H9 (cell line): Measurements from ENCODE around the gene GPLD1. TPM values are rescaled to one million over a fixed set of nuclear protein-coding genes. Genes with fewer than 3 reads are reported as not detected.

Experiments used
- DNase-seq: peaks from one replicate; pipeline ENCODE4 v3.0.0-alpha.2; 2017
- H2AFZ ChIP-seq: one replicate; pipeline ENCODE4 v1.6.1; 2013; ENCODE audit warnings: mild to moderate bottlenecking, low read length, control low read depth, moderate library complexity
- H2AK5ac ChIP-seq: 2 replicates; pipeline ENCODE4 v1.6.1; 2013; ENCODE audit warnings: low read length, control low read depth, mixed read lengths; ENCODE audit not compliant: insufficient read length
- H2BK120ac ChIP-seq: one replicate; pipeline ENCODE4 v1.6.1; 2013; ENCODE audit warnings: low read depth, mild to moderate bottlenecking, low read length, control low read depth, inconsistent platforms; ENCODE audit not compliant: poor library complexity, severe bottlenecking
- H2BK12ac ChIP-seq: 2 replicates; pipeline ENCODE4 v1.6.1; 2013; ENCODE audit warnings: low read length, control low read depth, mixed read lengths, low read depth; ENCODE audit not compliant: insufficient read length
- H2BK15ac ChIP-seq: 2 replicates; pipeline ENCODE4 v1.6.1; 2013; ENCODE audit warnings: low read depth, low read length, control low read depth
- H2BK20ac ChIP-seq: one replicate; pipeline ENCODE4 v1.6.1; 2013; ENCODE audit warnings: low read depth, mild to moderate bottlenecking, low read length, control low read depth, inconsistent platforms; ENCODE audit not compliant: poor library complexity, severe bottlenecking
- H2BK5ac ChIP-seq: 2 replicates; pipeline ENCODE4 v1.6.1; 2013; ENCODE audit warnings: low read length, control low read depth, mixed read lengths; ENCODE audit not compliant: insufficient read length
- H3K14ac ChIP-seq: 2 replicates; pipeline ENCODE4 v1.6.1; 2013; ENCODE audit warnings: low read length, control low read depth; ENCODE audit not compliant: insufficient read depth
- H3K18ac ChIP-seq: 2 replicates; pipeline ENCODE4 v1.6.1; 2013; ENCODE audit warnings: low read depth, mild to moderate bottlenecking, mixed read lengths, low read length, control low read depth; ENCODE audit not compliant: insufficient read length
- H3K23ac ChIP-seq: 2 replicates; pipeline ENCODE4 v1.6.1; 2013; ENCODE audit warnings: low read length, control low read depth, mixed read lengths, low read depth; ENCODE audit not compliant: insufficient read length
- H3K23me2 ChIP-seq: 2 replicates; pipeline ENCODE4 v1.6.1; 2013; ENCODE audit warnings: low read depth, mild to moderate bottlenecking, mixed read lengths, low read length, control low read depth; ENCODE audit not compliant: insufficient read length, poor library complexity, severe bottlenecking
- H3K27ac ChIP-seq: 2 replicates; pipeline ENCODE4 v1.5.1; 2013; ENCODE audit warnings: low read length, control low read depth, mixed read lengths, low read depth; ENCODE audit not compliant: insufficient read length
- H3K27me3 ChIP-seq: 2 replicates; pipeline ENCODE4 v1.6.1; 2013; ENCODE audit warnings: low read length, control low read depth, inconsistent platforms; ENCODE audit not compliant: insufficient read depth
- H3K4ac ChIP-seq: 2 replicates; pipeline ENCODE4 v1.6.1; 2013; ENCODE audit warnings: low read depth, mild to moderate bottlenecking, control low read depth, inconsistent platforms, low read length, moderate library complexity
- H3K4me1 ChIP-seq: 2 replicates; pipeline ENCODE4 v1.6.1; 2013; ENCODE audit warnings: low read length, control low read depth, inconsistent platforms; ENCODE audit not compliant: insufficient read depth
- H3K4me2 ChIP-seq: 2 replicates; pipeline ENCODE4 v1.6.1; 2013; ENCODE audit warnings: low read length, control low read depth, mixed read lengths; ENCODE audit not compliant: insufficient read length, insufficient read depth
- H3K56ac ChIP-seq: 2 replicates; pipeline ENCODE4 v1.6.1; 2013; ENCODE audit warnings: low read depth, mild to moderate bottlenecking, mixed read lengths, low read length, control low read depth; ENCODE audit not compliant: insufficient read length
- H3K79me1 ChIP-seq: 2 replicates; pipeline ENCODE4 v1.6.1; 2013; ENCODE audit warnings: low read depth, mild to moderate bottlenecking, moderate library complexity, low read length, control low read depth, inconsistent platforms; ENCODE audit not compliant: insufficient read depth, poor library complexity, severe bottlenecking
- H3K79me2 ChIP-seq: 2 replicates; pipeline ENCODE4 v1.6.1; 2013; ENCODE audit warnings: low read length, control low read depth, inconsistent platforms; ENCODE audit not compliant: insufficient read depth
- H3K9ac ChIP-seq: 2 replicates; pipeline ENCODE4 v1.6.1; 2013; ENCODE audit warnings: low read length, control low read depth, mixed read lengths; ENCODE audit not compliant: insufficient read length; ENCODE audit errors: extremely low read depth
- H3K9me3 ChIP-seq: one replicate; pipeline ENCODE4 v1.6.1; 2013; ENCODE audit warnings: low read depth, low read length, inconsistent platforms; ENCODE audit not compliant: control insufficient read depth
- H3T11ph ChIP-seq: one replicate; pipeline ENCODE4 v1.6.1; 2013; ENCODE audit warnings: mild to moderate bottlenecking, low read length, control low read depth, inconsistent platforms
- H4K20me1 ChIP-seq: one replicate; pipeline ENCODE4 v1.6.1; 2013; ENCODE audit not compliant: control insufficient read depth, insufficient read length, insufficient read depth
- H4K5ac ChIP-seq: 2 replicates; pipeline ENCODE4 v1.6.1; 2013; ENCODE audit warnings: low read depth, mild to moderate bottlenecking, mixed read lengths, low read length, control low read depth; ENCODE audit not compliant: insufficient read length
- H4K8ac ChIP-seq: replicated peaks from 2 replicates; pipeline ENCODE4 v1.6.1; 2013; ENCODE audit warnings: low read length, control low read depth, mixed read lengths, low read depth; ENCODE audit not compliant: insufficient read length
- H4K91ac ChIP-seq: 2 replicates; pipeline ENCODE4 v1.6.1; 2013; ENCODE audit warnings: low read depth, mild to moderate bottlenecking, moderate library complexity, mixed read lengths, low read length, control low read depth; ENCODE audit not compliant: insufficient read length
- H3K27ac Mint-ChIP-seq, 3 experiments: 2 replicates in 2 of 3; 3 replicates in 1 of 3; pipeline ENCODE4 v1.8.0; 2020 to 2021; ENCODE audit warnings: mixed read lengths in 3 of 3, mild to moderate bottlenecking in 1 of 3, moderate library complexity in 1 of 3
- H3K27me3 Mint-ChIP-seq: 2 replicates; pipeline ENCODE4 v1.8.0; 2021; ENCODE audit warnings: low read depth, mild to moderate bottlenecking, moderate library complexity, mixed read lengths
- H3K36me3 Mint-ChIP-seq, 3 experiments: 2 replicates in 2 of 3; 3 replicates in 1 of 3; pipeline ENCODE4 v1.8.0; 2020 to 2021; ENCODE audit warnings: low read depth in 3 of 3, mixed read lengths in 3 of 3; ENCODE audit not compliant: insufficient read depth in 1 of 3
- H3K4me1 Mint-ChIP-seq, 2 experiments: 2 replicates each; pipeline ENCODE4 v1.8.0; 2020; ENCODE audit warnings: mixed read lengths in 2 of 2
- H3K4me3 Mint-ChIP-seq, 2 experiments: 2 replicates in 1 of 2; 3 replicates in 1 of 2; pipeline ENCODE4 v1.8.0; 2020 to 2021; ENCODE audit warnings: mild to moderate bottlenecking in 2 of 2, mixed read lengths in 2 of 2, moderate library complexity in 1 of 2
- H3K9me3 Mint-ChIP-seq, 2 experiments: 2 replicates in 1 of 2; 3 replicates in 1 of 2; pipeline ENCODE4 v1.8.0; 2020; ENCODE audit warnings: mild to moderate bottlenecking in 2 of 2, mixed read lengths in 2 of 2, moderate library complexity in 1 of 2
- WGBS: extraction: QIAGEN DNeasy Blood & Tissue Kit; methylation state at CpG from one replicate; pipeline ENCODE4 v1.1.7; 2013; ENCODE audit warnings: missing lambda C conversion rate, low lambda C conversion rate, mixed read lengths; ENCODE audit not compliant: insufficient read length; ENCODE audit errors: extremely low coverage; 5-methylcytosine and 5-hydroxymethylcytosine counted together
- total RNA-seq: library from RNA; stranded (reverse); gene quantifications from 2 replicates; pipeline ENCODE4 v1.2.1, GENCODE V29; 2021
- TF ChIP-seq, protein P1 (sequence below): fragments of 200-600 bp; sonication (generic); conservative IDR thresholded peaks from 3 replicates; pipeline ENCODE4 v1.8.0; 2021; ENCODE audit warnings: antibody characterized with exemption, mild to moderate bottlenecking

GPLD1 gene
- total RNA-seq, 1 experiment from 2014 or later = 8.0 TPM

DNA sequence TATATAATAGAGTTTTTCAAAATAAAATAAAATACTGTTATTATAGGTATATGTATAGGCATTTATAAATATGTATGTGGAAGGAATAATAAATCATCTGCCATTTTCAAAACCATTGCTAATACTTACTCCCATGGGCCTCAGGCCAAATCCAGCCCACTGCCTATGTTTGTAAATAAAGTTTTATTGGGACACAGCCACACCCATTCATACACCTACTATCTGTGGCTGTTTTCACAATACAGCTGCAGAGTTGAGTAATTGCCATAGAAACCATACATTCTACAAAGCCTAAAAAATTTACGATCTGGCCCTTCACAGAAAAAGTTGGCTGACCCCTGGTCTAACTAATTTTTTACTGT is 14.9 kb upstream of the GPLD1 start:
- Histone ChIP-seq H4K91ac (no peak overlapping the region), H4K20me1 (no peaks in the 10 kb centered on the region), H3K27ac (no peak overlapping the region), H3K79me1 (no peaks in the 10 kb centered on the region), H3K56ac (no peak overlapping the region), H3K23ac (no peak overlapping the region), H3K9me3 (no peaks in the 10 kb centered on the region), H2BK120ac (no peak overlapping the region), H3K18ac (no peak overlapping the region), H3K23me2 (no peaks in the 10 kb centered on the region), H2BK15ac (no peak overlapping the region), H3K4ac (no peak overlapping the region), H2AFZ (no peak overlapping the region), H2BK5ac (no peak overlapping the region), H3K79me2 (no peaks in the 10 kb centered on the region), H3K9ac (no peak overlapping the region), H3K4me2 (no peak overlapping the region), H2BK20ac (no peak overlapping the region), H3T11ph (no peak overlapping the region), H4K5ac (no peak overlapping the region), H2AK5ac (no peak overlapping the region), H3K4me1 (peaks cover 2% of the 10 kb centered on the region; the same call in 1 of the 2 replicates), H2BK12ac (no peak overlapping the region), H4K8ac (no peak overlapping the region), H3K27me3 (no peaks in the 10 kb centered on the region), H3K14ac (no peak overlapping the region)
- no peak overlapping the region for H3K4me3 Mint-ChIP-seq
- H3K9me3 Mint-ChIP-seq = peaks cover 8 to 9% of the 10 kb centered on the region in 2 experiments
- no peak for DNase-seq
- H3K27me3 Mint-ChIP-seq = no peaks in the 10 kb centered on the region; the same call in 1 of the 2 replicates
- WGBS = no CpG with 5 or more reads among the region's 1 CpG
- H3K4me1 Mint-ChIP-seq = peaks cover 15% of the 10 kb centered on the region in 2 experiments
- no peak overlapping the region for H3K27ac Mint-ChIP-seq
- TF ChIP-seq, protein P1, sequence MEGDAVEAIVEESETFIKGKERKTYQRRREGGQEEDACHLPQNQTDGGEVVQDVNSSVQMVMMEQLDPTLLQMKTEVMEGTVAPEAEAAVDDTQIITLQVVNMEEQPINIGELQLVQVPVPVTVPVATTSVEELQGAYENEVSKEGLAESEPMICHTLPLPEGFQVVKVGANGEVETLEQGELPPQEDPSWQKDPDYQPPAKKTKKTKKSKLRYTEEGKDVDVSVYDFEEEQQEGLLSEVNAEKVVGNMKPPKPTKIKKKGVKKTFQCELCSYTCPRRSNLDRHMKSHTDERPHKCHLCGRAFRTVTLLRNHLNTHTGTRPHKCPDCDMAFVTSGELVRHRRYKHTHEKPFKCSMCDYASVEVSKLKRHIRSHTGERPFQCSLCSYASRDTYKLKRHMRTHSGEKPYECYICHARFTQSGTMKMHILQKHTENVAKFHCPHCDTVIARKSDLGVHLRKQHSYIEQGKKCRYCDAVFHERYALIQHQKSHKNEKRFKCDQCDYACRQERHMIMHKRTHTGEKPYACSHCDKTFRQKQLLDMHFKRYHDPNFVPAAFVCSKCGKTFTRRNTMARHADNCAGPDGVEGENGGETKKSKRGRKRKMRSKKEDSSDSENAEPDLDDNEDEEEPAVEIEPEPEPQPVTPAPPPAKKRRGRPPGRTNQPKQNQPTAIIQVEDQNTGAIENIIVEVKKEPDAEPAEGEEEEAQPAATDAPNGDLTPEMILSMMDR = no peak
- peaks cover 3 to 15% (median 4%) of the 10 kb centered on the region in 3 experiments; a peak in 6 of 7 replicates for H3K36me3 Mint-ChIP-seq
